H1 (cell line): ENCODE data around the gene MAMSTR. TPM values are rescaled to one million over a fixed set of nuclear protein-coding genes. Genes with fewer than 3 reads are reported as not detected.

Source experiments
- ASH2L ChIP-seq: fragments of 200-600, 300-600 bp; sonication (generic); IDR thresholded peaks from one replicate; pipeline ENCODE4 v1.7.1; 2017; ENCODE audit warnings: low read length
- CBX8 ChIP-seq: fragments of 300-800, 300-1000 bp; sonication (generic); IDR thresholded peaks from 2 replicates; pipeline ENCODE4 v1.7.1; 2016; ENCODE audit warnings: low read depth, low read length, borderline replicate concordance
- FOSL1 ChIP-seq: IDR thresholded peaks from 2 replicates; pipeline ENCODE4 v1.6.1; 2011; ENCODE audit warnings: mild to moderate bottlenecking, low read depth, low read length, moderate library complexity; ENCODE audit not compliant: insufficient read depth
- KDM4A ChIP-seq: IDR thresholded peaks from one replicate; pipeline ENCODE4 v1.7.1; 2012; ENCODE audit warnings: low read depth, mild to moderate bottlenecking, moderate library complexity, low read length, inconsistent platforms; ENCODE audit not compliant: severe bottlenecking
- MAFK ChIP-seq: IDR thresholded peaks from 2 replicates; pipeline ENCODE4 v1.6.1; 2012; ENCODE audit warnings: low read depth, mild to moderate bottlenecking, improper control_type of control experiment, low read length
- NANOG ChIP-seq: IDR thresholded peaks from 2 replicates; pipeline ENCODE4 v1.6.1; 2011; ENCODE audit warnings: low read length, low read depth, mild to moderate bottlenecking, inconsistent platforms; ENCODE audit not compliant: insufficient read depth, poor library complexity, severe bottlenecking
- PHF8 ChIP-seq: fragments of 200-600 bp; sonication (generic); conservative IDR thresholded peaks from 2 replicates; pipeline ENCODE4 v1.7.1; 2012; ENCODE audit warnings: low read depth, mild to moderate bottlenecking, inconsistent platforms, low read length, moderate library complexity
- RNF2 ChIP-seq: fragments of 200-900, 300-1000 bp; sonication (generic); IDR thresholded peaks from 2 replicates; pipeline ENCODE4 v1.7.1; 2016; ENCODE audit warnings: borderline replicate concordance, low read depth, mild to moderate bottlenecking, antibody characterized with exemption, low read length; ENCODE audit not compliant: poor library complexity, severe bottlenecking; ENCODE audit errors: missing control alignments
- SIX5 ChIP-seq: IDR thresholded peaks from 2 replicates; pipeline ENCODE4 v1.6.1; 2011; ENCODE audit warnings: mild to moderate bottlenecking, low read depth, low read length
- SP4 ChIP-seq: IDR thresholded peaks from 2 replicates; pipeline ENCODE4 v1.6.1; 2012; ENCODE audit warnings: low read length, inconsistent platforms
- SUZ12 ChIP-seq: fragments of 200-600 bp; sonication (generic); IDR thresholded peaks from 2 replicates; pipeline ENCODE4 v1.6.1; 2012; ENCODE audit warnings: mild to moderate bottlenecking, inconsistent platforms, low read length, moderate library complexity, mixed read lengths
- TCF12 ChIP-seq: IDR thresholded peaks from 2 replicates; pipeline ENCODE4 v1.6.1; 2011; ENCODE audit warnings: low read depth, mild to moderate bottlenecking, low read length
- polyA plus RNA-seq, 7 experiments: library from polyadenylated mRNA; depleted of rRNA in 3 of 7; stranded (reverse) in 5 of 7; unstranded in 2 of 7; fragments of >200 nt in 5 of 7; fragments of 200-250 nt in 2 of 7; gene quantifications; 1 replicate in 5 of 7; 2 replicates in 1 of 7; 4 replicates in 1 of 7; pipeline versions ENCODE4 v1.2.1 to v1.2.3, GENCODE V29; 2011 to 2013; ENCODE audit warnings: missing spikeins in 2 of 7, mixed read lengths in 2 of 7
- total RNA-seq: library from RNA; stranded (reverse); fragmentation: NEBNext Ultra II Directional; extraction: Animal tissue kit (Norgen Biotek cat#: 25700); gene quantifications from 2 replicates; pipeline ENCODE4 v1.2.1, GENCODE V29; 2021

The MAMSTR gene
- total and polyA plus RNA-seq, 2 of the 8 experiments (the other 6 are each of a cell fraction or from before 2014, with no cell fraction given) = 2.0 to 2.3 TPM

- TF ChIP-seq NANOG (no peak), RNF2 (no peak), SIX5 (no peak), SP4 (peak; percentile 80; the same call in 1 of the 2 replicates), ASH2L (no peak), SUZ12 (peak; percentile 57; the same call in 1 of the 2 replicates), KDM4A (peak; percentile 61), TCF12 (no peak), FOSL1 (no peak), MAFK (no peak), CBX8 (no peak), PHF8 (peak; percentile 52)
Measured at GRCh38 chr19:48713864-48714755, 5.4 kb downstream of the MAMSTR start (continued).
